HEK293 (cell line): Measurements from ENCODE around the gene TNKS1BP1.

Experiments
- CTCF ChIA-PET: fragments of 350-600 bp; formaldehyde crosslinking; extraction: SDS; loops from one replicate; lab custom pipeline; 2021; ENCODE audit warnings: antibody characterized with exemption; lab: Yijun Ruan, JAX
- POLR2A ChIA-PET: fragments of 300-600 bp; formaldehyde crosslinking; extraction: SDS; loops from one replicate; lab custom pipeline; 2020; ENCODE audit warnings: antibody characterized with exemption, inconsistent platforms; lab: Yijun Ruan, JAX
- H3K27ac ChIP-seq: fragments of 200-500 bp; sonication (Bioruptor generic); 2 replicates; pipeline ENCODE4 v1.5.1; 2014; ENCODE audit warnings: low read depth, low read length, control low read depth, inconsistent platforms; ENCODE audit errors: extremely low read depth
- H3K36me3 ChIP-seq, 2 experiments: fragments of 200-500 bp in 1 of 2; sonication (Bioruptor generic) in 1 of 2; 1 replicate in 1 of 2; 2 replicates in 1 of 2; pipeline ENCODE4 v1.5.1; 2014 to 2017; ENCODE audit warnings: inconsistent platforms in 2 of 2, low read length in 2 of 2; ENCODE audit not compliant: control insufficient read depth in 2 of 2, insufficient read depth in 1 of 2
- H3K4me1 ChIP-seq: fragments of 200-500 bp; sonication (Bioruptor generic); 2 replicates; pipeline ENCODE4 v1.5.1; 2014; ENCODE audit warnings: mild to moderate bottlenecking, low read length, inconsistent platforms; ENCODE audit not compliant: control insufficient read depth, insufficient read depth
- H3K4me3 ChIP-seq: 2 replicates; pipeline ENCODE4 v1.5.1; 2011; ENCODE audit warnings: low read depth, mild to moderate bottlenecking, control low read depth, low read length, moderate library complexity
- H3K9me3 ChIP-seq: fragments of 200-500 bp; sonication (Bioruptor generic); 2 replicates; pipeline ENCODE4 v1.5.1; 2014; ENCODE audit warnings: low read depth, low read length, inconsistent platforms; ENCODE audit not compliant: control insufficient read depth, insufficient read depth
- HOXA7 ChIP-seq: sonication (generic); formaldehyde crosslinking; IDR thresholded peaks from 2 replicates; pipeline ENCODE4 v1.8.1; 2022; ENCODE audit warnings: missing genetic modification reagents, borderline replicate concordance
- MYNN ChIP-seq: fragments of 450-650 bp; formaldehyde crosslinking; IDR thresholded peaks from 2 replicates; pipeline ENCODE4 v1.5.1; 2016; ENCODE audit warnings: missing biosample characterization, missing genetic modification characterization, borderline replicate concordance
- REPIN1 ChIP-seq: fragments of 450-650 bp; formaldehyde crosslinking; IDR thresholded peaks from 2 replicates; pipeline ENCODE4 v1.5.1; 2017; ENCODE audit warnings: missing biosample characterization, missing genetic modification characterization, low read depth
- SCRT1 ChIP-seq: fragments of 450-650 bp; formaldehyde crosslinking; IDR thresholded peaks from 2 replicates; pipeline ENCODE4 v1.5.1; 2016; ENCODE audit warnings: missing biosample characterization, missing genetic modification characterization, borderline replicate concordance
- SP7 ChIP-seq: fragments of 450-650 bp; formaldehyde crosslinking; IDR thresholded peaks from 2 replicates; pipeline ENCODE4 v1.5.1; 2016; ENCODE audit warnings: missing biosample characterization, missing genetic modification characterization
- ZBTB20 ChIP-seq: fragments of 450-650 bp; formaldehyde crosslinking; IDR thresholded peaks from 2 replicates; pipeline ENCODE4 v1.5.1; 2016; ENCODE audit warnings: missing biosample characterization, missing genetic modification characterization
- ZNF175 ChIP-seq: fragments of 450-650 bp; formaldehyde crosslinking; IDR thresholded peaks from 2 replicates; pipeline ENCODE4 v1.5.1; 2016; ENCODE audit warnings: missing biosample characterization, missing genetic modification characterization
- ZNF350 ChIP-seq: fragments of 450-650 bp; formaldehyde crosslinking; IDR thresholded peaks from 2 replicates; pipeline ENCODE4 v1.5.0; 2017; ENCODE audit warnings: missing biosample characterization, mild to moderate bottlenecking, missing genetic modification characterization
- ZNF513 ChIP-seq: fragments of 450-650 bp; IDR thresholded peaks from 2 replicates; pipeline ENCODE4 v1.5.1; 2018; ENCODE audit warnings: missing biosample characterization, missing genetic modification characterization
- ZNF621 ChIP-seq: fragments of 450-650 bp; formaldehyde crosslinking; IDR thresholded peaks from 2 replicates; pipeline ENCODE4 v1.5.1; 2017; ENCODE audit warnings: missing biosample characterization, missing genetic modification characterization
- ZNF785 ChIP-seq: fragments of 450-650 bp; formaldehyde crosslinking; IDR thresholded peaks from 2 replicates; pipeline ENCODE4 v1.5.1; 2016; ENCODE audit warnings: missing biosample characterization, missing genetic modification characterization
- TF ChIP-seq, protein P1 (sequence below): fragments of 450-650 bp; formaldehyde crosslinking; IDR thresholded peaks from 2 replicates; pipeline ENCODE4 v1.5.1; 2016; ENCODE audit warnings: missing biosample characterization, missing genetic modification characterization
- TF ChIP-seq, protein P2 (sequence below): fragments of 450-650 bp; formaldehyde crosslinking; IDR thresholded peaks from 2 replicates; pipeline ENCODE4 v1.5.1; 2016; ENCODE audit warnings: missing biosample characterization, missing genetic modification characterization
- TF ChIP-seq, protein P3 (sequence below): fragments of 450-650 bp; formaldehyde crosslinking; IDR thresholded peaks from 2 replicates; pipeline ENCODE4 v1.5.1; 2016; ENCODE audit warnings: missing biosample characterization, missing genetic modification characterization
- TF ChIP-seq, protein P4 (sequence below): fragments of 450-650 bp; formaldehyde crosslinking; IDR thresholded peaks from 2 replicates; pipeline ENCODE4 v1.5.1; 2016; ENCODE audit warnings: missing biosample characterization, missing genetic modification characterization
- TF ChIP-seq, protein P5 (sequence below): fragments of 450-650 bp; formaldehyde crosslinking; IDR thresholded peaks from 2 replicates; pipeline ENCODE4 v1.5.1; 2016; ENCODE audit warnings: missing biosample characterization, missing genetic modification characterization

TNKS1BP1 gene

DNA sequence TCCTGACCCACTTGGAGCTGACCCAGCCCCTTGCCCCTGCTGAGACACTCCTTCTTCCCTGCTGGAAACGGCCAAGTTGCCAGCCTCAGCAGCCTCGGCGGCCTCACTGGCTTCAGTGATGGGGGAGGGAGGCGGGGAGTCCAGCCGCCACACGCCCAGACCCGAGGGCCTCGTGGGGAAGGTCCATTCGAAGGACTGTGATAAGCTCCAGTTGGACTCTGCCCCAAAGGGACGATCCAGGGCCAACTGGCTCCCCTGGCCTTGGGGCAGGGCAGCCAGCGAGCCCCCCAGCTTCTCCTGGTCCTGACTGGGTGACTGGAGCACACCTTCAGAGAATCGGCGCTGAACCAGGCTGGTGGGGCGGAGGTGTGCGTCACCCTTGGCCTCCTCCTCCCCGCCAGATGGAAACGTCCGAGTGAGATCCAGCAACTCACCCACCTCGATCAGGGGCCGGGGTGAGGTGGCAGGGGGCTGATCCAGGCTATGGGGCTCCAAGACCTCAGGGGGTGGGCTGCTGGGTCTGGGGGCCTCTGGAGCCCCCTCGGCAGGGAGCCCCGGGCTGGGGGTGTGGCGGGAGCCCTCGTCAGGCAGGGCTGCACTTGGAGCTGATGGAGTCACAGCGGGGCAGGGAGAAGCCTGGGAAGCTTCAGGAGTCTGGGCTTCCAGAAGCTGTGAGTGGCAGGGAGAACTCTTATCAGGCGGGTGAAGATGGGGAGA is 11.5 kb downstream of the TNKS1BP1 start (continued):
- TF ChIP-seq, protein P1, sequence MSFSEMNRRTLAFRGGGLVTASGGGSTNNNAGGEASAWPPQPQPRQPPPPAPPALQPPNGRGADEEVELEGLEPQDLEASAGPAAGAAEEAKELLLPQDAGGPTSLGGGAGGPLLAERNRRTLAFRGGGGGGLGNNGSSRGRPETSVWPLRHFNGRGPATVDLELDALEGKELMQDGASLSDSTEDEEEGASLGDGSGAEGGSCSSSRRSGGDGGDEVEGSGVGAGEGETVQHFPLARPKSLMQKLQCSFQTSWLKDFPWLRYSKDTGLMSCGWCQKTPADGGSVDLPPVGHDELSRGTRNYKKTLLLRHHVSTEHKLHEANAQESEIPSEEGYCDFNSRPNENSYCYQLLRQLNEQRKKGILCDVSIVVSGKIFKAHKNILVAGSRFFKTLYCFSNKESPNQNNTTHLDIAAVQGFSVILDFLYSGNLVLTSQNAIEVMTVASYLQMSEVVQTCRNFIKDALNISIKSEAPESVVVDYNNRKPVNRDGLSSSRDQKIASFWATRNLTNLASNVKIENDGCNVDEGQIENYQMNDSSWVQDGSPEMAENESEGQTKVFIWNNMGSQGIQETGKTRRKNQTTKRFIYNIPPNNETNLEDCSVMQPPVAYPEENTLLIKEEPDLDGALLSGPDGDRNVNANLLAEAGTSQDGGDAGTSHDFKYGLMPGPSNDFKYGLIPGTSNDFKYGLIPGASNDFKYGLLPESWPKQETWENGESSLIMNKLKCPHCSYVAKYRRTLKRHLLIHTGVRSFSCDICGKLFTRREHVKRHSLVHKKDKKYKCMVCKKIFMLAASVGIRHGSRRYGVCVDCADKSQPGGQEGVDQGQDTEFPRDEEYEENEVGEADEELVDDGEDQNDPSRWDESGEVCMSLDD (tag by site-specific recombination) = no peak
- TF ChIP-seq ZBTB20 (tag by site-specific recombination) (no peak), SCRT1 (tag by site-specific recombination) (no peak), SP7 (tag by site-specific recombination) (no peak), ZNF513 (tag by site-specific recombination) (no peak), ZNF621 (tag by site-specific recombination) (no peak), ZNF350 (tag by site-specific recombination) (no peak)
- TF ChIP-seq, protein P2, sequence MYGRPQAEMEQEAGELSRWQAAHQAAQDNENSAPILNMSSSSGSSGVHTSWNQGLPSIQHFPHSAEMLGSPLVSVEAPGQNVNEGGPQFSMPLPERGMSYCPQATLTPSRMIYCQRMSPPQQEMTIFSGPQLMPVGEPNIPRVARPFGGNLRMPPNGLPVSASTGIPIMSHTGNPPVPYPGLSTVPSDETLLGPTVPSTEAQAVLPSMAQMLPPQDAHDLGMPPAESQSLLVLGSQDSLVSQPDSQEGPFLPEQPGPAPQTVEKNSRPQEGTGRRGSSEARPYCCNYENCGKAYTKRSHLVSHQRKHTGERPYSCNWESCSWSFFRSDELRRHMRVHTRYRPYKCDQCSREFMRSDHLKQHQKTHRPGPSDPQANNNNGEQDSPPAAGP (tag by site-specific recombination) = no peak
- TF ChIP-seq, protein P3, sequence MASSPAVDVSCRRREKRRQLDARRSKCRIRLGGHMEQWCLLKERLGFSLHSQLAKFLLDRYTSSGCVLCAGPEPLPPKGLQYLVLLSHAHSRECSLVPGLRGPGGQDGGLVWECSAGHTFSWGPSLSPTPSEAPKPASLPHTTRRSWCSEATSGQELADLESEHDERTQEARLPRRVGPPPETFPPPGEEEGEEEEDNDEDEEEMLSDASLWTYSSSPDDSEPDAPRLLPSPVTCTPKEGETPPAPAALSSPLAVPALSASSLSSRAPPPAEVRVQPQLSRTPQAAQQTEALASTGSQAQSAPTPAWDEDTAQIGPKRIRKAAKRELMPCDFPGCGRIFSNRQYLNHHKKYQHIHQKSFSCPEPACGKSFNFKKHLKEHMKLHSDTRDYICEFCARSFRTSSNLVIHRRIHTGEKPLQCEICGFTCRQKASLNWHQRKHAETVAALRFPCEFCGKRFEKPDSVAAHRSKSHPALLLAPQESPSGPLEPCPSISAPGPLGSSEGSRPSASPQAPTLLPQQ (tag by site-specific recombination) = no peak

- no peaks in the 10 kb centered on the region for H3K4me1 ChIP-seq
- TF ChIP-seq REPIN1 = no peak
- no peak for TF ChIP-seq MYNN (tag by site-specific recombination)
- no peak for TF ChIP-seq HOXA7 (CRISPR knock-in tag)
- TF ChIP-seq, protein P4, sequence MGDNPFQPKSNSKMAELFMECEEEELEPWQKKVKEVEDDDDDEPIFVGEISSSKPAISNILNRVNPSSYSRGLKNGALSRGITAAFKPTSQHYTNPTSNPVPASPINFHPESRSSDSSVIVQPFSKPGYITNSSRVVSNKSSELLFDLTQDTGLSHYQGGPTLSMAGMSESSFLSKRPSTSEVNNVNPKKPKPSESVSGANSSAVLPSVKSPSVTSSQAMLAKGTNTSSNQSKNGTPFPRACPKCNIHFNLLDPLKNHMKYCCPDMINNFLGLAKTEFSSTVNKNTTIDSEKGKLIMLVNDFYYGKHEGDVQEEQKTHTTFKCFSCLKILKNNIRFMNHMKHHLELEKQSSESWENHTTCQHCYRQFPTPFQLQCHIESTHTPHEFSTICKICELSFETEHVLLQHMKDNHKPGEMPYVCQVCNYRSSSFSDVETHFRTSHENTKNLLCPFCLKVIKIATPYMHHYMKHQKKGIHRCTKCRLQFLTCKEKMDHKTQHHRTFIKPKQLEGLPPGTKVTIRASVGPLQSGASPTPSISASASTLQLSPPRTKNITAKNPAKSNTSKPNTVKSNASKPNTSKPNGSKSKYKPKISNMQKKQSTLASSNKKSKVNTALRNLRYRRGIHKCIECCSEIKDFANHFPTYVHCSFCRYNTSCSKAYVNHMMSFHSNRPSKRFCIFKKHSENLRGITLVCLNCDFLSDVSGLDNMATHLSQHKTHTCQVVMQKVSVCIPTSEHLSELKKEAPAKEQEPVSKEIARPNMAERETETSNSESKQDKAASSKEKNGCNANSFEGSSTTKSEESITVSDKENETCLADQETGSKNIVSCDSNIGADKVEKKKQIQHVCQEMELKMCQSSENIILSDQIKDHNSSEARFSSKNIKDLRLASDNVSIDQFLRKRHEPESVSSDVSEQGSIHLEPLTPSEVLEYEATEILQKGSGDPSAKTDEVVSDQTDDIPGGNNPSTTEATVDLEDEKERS (tag by site-specific recombination) = no peak
- no peak for TF ChIP-seq ZNF785 (tag by site-specific recombination)
- TF ChIP-seq ZNF175 (tag by site-specific recombination) = no peak
- TF ChIP-seq, protein P5, sequence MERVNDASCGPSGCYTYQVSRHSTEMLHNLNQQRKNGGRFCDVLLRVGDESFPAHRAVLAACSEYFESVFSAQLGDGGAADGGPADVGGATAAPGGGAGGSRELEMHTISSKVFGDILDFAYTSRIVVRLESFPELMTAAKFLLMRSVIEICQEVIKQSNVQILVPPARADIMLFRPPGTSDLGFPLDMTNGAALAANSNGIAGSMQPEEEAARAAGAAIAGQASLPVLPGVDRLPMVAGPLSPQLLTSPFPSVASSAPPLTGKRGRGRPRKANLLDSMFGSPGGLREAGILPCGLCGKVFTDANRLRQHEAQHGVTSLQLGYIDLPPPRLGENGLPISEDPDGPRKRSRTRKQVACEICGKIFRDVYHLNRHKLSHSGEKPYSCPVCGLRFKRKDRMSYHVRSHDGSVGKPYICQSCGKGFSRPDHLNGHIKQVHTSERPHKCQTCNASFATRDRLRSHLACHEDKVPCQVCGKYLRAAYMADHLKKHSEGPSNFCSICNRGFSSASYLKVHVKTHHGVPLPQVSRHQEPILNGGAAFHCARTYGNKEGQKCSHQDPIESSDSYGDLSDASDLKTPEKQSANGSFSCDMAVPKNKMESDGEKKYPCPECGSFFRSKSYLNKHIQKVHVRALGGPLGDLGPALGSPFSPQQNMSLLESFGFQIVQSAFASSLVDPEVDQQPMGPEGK = no peak
- POLR2A ChIA-PET = interaction anchor here (1.2 to 3.9 kb wide), 3 partner anchors 11 to 34 kb away, joined by 3 to 95 read pairs (median 11); partner anchors contain the start of genes SSRP1 and TNKS1BP1
- H3K36me3 ChIP-seq = peaks cover 0 to 87% of the 10 kb centered on the region in 2 experiments; a peak in 1 of 3 replicates
- CTCF ChIA-PET = interaction anchor here (0.5 to 2.1 kb wide), 2 partner anchors 10 to 212 kb away, joined by 3 to 7 read pairs; no protein-coding TSS in a partner anchor
- no peak overlapping the region for H3K27ac ChIP-seq
- H3K9me3 ChIP-seq = no peaks in the 10 kb centered on the region
- no peak overlapping the region for H3K4me3 ChIP-seq
Measured at GRCh38 chr11:57312511-57313021, 12.2 kb downstream of the TNKS1BP1 start.
